Stimulated activated CD4-positive, alpha-beta T cell treated with anti-CD3 and anti-CD28 coated beads, TNF-alpha, amount 100 ng/mL, for 4 hours (primary cell): ENCODE data around the gene EHMT1.
"Not testable (repeated sequence)": the region's sequence is repeated elsewhere in the genome, so short reads cannot be mapped to it uniquely, and the experiment has no call there.

ENCODE experiments used
- DNase-seq, 3 experiments: peaks; one replicate each; pipeline ENCODE4 v3.0.0-alpha.2; 2020; ENCODE audit warnings: low read depth in 3 of 3

EHMT1 gene

GRCh38 chr9:137804908-137805630, 186.3 kb downstream of the EHMT1 start:
- DNase-seq, result no peak

DNA sequence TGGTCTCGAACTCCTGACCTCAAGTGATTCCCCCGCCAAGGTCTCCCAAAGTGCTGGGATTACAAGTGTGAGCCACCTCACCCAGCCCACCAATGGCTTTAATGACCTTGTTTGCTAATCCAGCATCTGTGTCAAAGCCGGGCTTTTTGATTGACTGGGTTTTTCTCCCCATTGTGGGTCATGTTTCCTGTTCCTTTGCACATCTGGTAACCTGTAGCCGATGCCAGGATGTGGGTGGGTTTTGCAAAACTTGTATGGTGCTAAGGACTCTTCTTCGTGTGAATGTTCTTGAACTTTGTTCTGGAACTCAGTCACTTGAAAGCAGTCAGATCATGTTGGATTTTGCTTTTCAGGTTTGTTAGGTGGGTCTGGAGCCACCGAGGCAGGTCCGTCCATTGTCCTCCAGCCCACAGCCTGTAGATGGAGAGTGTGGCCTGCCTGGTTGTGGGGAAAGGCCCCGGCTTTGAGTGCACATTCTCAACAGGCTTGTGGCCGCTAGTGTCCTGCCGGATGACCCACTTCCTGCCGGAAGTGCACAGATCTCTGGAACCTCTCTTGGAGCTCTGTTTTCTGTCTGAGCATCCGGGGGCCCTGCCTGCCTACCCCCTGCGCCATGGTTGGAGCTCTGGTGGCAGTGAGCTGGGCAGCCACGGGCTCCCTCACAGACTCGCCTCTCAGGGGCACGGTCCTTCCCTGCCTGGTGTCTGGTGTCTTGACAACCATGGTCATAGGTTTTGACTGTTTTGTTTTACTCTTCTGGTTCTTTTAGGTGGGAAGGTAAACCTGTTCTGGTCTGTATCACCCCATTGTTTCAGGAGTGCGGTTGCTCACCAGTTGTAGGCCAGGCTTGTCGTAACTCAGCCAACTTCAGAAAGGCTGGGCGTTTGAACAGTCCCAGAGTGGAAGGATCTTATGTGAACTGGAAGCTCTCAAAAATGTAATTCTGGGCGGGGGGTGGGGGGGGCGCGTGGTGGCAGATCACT, 189.2 kb downstream of the EHMT1 start:
- DNase-seq, result no peak

DNA sequence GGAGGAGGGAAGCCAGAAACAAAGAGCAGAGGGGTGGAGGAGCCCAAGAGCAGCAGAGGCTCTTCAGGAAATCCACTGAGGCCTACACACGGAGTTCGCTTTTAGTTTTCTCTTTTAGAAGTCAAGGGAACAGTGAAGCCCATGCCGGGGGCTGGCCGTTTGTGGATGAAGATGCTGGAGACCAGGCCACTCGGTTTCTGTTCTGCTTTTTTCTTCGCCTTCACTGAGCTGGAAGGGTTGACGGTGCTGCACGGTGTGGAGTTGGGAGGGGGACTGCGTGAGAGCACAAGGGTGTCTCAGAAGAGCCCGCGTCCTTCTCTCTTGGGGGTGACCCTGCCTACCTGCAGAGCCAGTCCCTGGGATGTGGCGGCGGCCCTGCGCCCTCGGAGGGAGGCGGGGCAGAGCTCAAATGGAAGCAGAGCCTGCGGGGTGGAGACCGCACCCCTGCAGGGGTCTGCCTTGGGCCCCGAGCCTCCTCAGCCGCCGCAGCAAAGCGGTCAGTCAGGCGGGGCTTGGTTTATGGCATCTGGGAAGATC, 190.3 kb downstream of the EHMT1 start:
- DNase-seq, result no peak

DNA sequence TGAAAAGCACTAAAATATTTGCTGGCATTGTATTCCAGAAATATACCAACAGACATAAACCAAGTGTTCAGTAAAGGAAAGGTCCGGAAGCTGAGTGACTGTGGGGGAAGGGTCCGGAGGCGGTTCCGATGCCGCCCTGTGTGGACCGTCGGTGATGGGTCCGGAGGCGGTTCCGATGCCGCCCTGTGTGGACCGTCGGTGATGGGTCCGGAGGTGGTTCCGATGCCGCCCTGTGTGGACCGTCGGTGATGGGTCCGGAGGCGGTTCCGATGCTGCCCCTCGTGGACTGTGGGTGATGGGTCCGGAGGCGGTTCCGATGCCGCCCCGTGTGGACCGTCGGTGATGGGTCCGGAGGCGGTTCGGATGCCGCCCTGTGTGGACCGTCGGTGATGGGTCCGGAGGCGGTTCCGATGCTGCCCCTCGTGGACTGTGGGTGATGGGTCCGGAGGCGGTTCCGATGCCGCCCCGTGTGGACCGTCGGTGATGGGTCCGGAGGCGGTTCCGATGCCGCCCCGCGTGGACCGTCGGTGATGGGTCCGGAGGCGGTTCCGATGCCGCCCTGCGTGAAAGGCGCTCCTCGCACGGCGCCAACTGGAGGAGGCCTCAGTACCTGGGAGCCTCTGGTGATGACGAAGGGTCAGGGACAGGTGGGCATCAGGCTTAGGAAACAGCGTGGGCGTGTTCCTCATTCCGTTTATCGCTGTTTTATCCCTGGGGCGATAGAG, 191.1 kb downstream of the EHMT1 start:
- not testable (repeated sequence) for DNase-seq

GRCh38 chr9:137811283-137811870, 192.6 kb downstream of the EHMT1 start:
- no peak for DNase-seq

DNA sequence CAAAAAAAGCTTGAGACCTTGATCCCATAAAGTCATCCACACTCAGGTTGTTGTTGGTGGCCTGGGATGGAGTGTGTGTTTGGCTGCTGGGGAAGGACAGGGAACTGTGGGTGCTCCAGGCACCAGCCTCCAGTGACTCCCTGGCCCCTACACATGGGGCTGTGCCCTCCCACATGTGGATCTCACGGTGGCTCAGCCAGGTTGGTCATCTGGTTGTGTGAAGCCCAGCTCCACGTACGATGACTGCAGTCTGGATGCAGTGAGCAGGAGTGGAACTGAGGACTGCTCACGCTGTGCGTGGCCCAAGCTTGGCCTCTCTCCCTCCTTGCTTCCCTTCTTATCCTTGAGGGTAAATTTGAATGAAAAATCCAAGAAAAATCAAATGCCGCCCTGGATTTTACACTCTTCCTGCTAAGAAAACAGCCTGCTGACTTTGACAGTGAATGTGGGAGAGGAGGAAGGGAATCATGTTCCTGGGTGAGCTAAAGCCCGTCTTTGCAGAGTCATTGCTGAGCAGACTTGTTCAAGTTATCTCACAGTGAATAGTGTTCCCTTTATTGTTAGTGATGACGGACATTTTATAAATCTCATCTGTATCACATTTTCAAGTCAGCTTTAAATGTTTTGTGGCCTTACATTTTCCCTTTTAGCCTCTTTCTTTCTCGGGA, 193.7 kb downstream of the EHMT1 start:
- DNase-seq, result no peak

DNA sequence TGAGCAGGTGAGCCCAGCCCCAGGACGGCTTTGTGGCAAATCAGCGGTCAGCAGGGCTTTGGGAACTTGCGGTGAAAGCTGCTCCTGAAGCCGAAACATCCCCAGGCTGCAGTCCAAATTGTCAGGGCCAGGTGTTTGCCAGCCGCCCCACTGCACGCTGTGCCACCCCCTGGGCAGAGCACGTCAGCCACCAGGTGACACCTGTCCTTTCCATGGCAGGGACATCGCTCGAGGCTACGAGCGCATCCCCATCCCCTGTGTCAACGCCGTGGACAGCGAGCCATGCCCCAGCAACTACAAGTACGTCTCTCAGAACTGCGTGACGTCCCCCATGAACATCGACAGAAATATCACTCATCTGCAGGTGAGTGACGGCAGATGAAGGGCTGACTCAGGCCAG, 194.4 kb downstream of the EHMT1 start:
- DNase-seq, result no peak

- DNase-seq, result no peak
Observed at GRCh38 chr9:137813651-137814415, 195.0 kb downstream of the EHMT1 start.

DNA sequence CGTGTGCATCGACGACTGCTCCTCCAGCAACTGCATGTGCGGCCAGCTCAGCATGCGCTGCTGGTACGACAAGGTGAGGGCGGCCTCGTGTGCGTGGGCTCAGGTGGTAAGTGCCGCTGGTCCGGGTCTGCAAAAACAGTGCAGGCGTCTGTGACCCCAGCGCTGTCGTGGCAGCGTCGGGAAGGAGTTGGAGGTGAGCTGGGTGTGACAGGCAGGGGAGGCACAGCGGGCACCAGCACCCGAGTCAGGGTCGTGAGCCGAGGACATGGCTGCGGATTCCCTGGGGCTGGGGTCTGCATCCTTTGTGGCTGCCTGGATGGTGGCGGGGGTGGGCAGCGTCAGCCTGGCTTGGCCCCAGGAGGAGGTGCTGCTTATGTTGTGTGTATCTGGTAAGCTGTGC, 195.6 kb downstream of the EHMT1 start:
- DNase-seq, result no peak

- no peak for DNase-seq
Observed at GRCh38 chr9:137814841-137815240, 196.0 kb downstream of the EHMT1 start.

DNA sequence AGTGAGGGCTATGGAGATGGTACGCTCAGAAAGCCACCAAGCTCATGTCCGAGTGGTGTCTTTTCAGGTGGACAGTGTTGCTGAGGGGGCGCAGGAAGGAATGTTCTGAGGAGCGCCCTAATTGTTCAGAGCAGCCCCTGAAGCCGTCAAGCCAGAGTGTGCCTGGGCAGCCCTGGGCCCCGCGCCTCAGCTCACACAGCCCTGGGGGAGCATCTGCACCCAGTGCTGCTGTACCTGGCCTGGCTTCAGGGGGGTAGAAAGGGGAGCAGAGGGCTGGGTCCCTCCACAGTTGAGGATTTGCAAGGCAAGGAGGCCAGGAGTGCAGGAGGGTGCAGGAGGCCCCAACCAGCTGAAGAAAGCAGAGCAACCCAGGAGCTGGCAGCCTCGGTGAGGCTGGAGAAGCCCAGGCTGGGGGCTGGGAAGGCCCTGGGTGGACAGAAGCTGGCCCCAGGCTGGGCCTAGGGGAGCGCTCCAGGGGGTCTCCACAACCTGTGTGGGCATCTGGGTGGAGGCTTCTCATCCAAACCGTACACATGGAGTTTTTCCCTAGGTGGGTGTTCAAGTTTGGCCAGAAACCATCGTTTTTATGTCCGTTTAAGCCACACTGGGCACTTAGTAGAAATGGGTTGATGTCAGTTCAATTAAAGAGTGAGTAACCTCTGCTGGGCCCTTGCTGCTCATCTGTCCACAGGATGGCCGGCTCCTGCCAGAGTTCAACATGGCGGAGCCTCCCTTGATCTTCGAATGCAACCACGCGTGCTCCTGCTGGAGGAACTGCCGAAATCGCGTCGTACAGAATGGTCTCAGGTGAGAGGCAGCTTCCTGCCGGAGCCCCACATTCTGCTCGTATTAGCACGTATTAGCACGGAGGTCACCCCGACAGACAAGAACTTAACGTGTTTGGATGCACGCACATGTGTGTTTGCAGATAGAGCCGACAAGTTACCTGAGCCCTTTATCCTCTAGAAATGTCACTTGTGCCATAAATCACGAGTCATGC, 196.8 kb downstream of the EHMT1 start:
- DNase-seq, result no peak

GRCh38 chr9:137816531-137817235, 197.9 kb downstream of the EHMT1 start:
- no peak for DNase-seq

GRCh38 chr9:137817236-137818200, 198.7 kb downstream of the EHMT1 start:
- no peak for DNase-seq

DNA sequence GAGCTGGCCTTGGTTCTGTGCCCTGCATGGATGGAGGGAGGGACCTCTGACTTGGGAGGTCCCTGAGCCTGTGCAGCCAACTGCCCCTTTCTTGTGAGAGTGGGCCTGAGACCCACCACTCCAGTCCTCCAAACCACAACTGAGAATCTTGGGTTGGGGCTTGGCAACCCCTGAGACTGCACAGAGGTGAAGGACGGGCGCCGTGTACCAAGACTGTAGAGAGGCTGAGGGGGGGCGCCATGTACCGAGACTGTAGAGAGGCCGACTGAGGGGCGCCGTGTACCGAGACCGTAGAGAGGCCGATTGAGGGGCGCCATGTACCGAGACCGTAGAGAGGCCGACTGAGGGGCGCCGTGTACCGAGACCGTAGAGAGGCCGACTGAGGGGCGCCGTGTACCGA, 199.5 kb downstream of the EHMT1 start:
- no peak for DNase-seq

- no peak for DNase-seq
Observed at GRCh38 chr9:137820161-137820855, 201.5 kb downstream of the EHMT1 start.

- no peak for DNase-seq
Observed at GRCh38 chr9:137823986-137824771, 205.4 kb downstream of the EHMT1 start.
